Spinal cord (tissue), 10 donors: ENCODE measurements around the gene SCFD2. TPM values are rescaled to one million over a fixed set of nuclear protein-coding genes. Genes with fewer than 3 reads are reported as not detected.
A peak's percentile ranks its signal among the peaks of the same experiment; 100 is the strongest.

ENCODE experiments used
- DNase-seq, 6 donors: peaks; one replicate each; pipeline versions ENCODE4 v3.0.0 to v3.0.0-alpha.2; 2013 to 2015; ENCODE audit warnings: low spot score in 6 of 6, low read depth in 4 of 6
- H3K27ac ChIP-seq: one replicate; pipeline ENCODE4 v1.5.1; 2013; ENCODE audit warnings: low read depth, low read length, control low read depth
- H3K27me3 ChIP-seq: one replicate; pipeline ENCODE4 v1.6.1; 2013; ENCODE audit warnings: low read length; ENCODE audit not compliant: control insufficient read depth, insufficient read depth
- H3K36me3 ChIP-seq: one replicate; pipeline ENCODE4 v1.6.1; 2013; ENCODE audit warnings: low read length; ENCODE audit not compliant: control insufficient read depth, insufficient read depth
- H3K4me1 ChIP-seq: one replicate; pipeline ENCODE4 v1.6.1; 2013; ENCODE audit warnings: low read length; ENCODE audit not compliant: control insufficient read depth, insufficient read depth
- H3K4me3 ChIP-seq: one replicate; pipeline ENCODE4 v1.5.1; 2013; ENCODE audit warnings: low read depth, low read length, control low read depth
- H3K9me3 ChIP-seq: one replicate; pipeline ENCODE4 v1.6.1; 2013; ENCODE audit warnings: low read length; ENCODE audit not compliant: control insufficient read depth, insufficient read depth
- WGBS: methylation state at CpG from one replicate; pipeline ENCODE4 v1.1.5; 2013; ENCODE audit warnings: missing lambda C conversion rate; ENCODE audit not compliant: insufficient coverage; 5-methylcytosine and 5-hydroxymethylcytosine counted together
- polyA plus RNA-seq, 2 donors: library from polyadenylated mRNA; unstranded; fragments of 120-200 nt; gene quantifications; one replicate each; pipeline ENCODE4 v1.2.1, GENCODE V29; 2013; ENCODE audit not compliant: insufficient read length in 2 of 2
- total RNA-seq, 2 donors: library from RNA; depleted of rRNA in 1 of 2; stranded (reverse); fragments of 120-200 nt in 1 of 2; fragments of >200 nt in 1 of 2; gene quantifications; one replicate each; pipeline versions ENCODE4 v1.2.3 to v1.2.4, GENCODE V29; 2013 to 2014
- donor health status: healthy.

The SCFD2 gene
- total and polyA plus RNA-seq, 4 donors, result 15.6 to 19.5 (median 17.7) TPM

- Histone ChIP-seq H3K4me3 (no peak overlapping the region), H3K36me3 (no peaks in the 10 kb centered on the region), H3K27ac (no peak overlapping the region), H3K4me1 (no peaks in the 10 kb centered on the region), H3K9me3 (peaks cover 3% of the 10 kb centered on the region), H3K27me3 (no peaks in the 10 kb centered on the region)
- WGBS, result no CpG with 5 or more reads among the region's 1 CpG
- no peak for DNase-seq
These were observed 475.4 kb downstream of the SCFD2 start for GRCh38 chr4:52890521-52890791.

DNA sequence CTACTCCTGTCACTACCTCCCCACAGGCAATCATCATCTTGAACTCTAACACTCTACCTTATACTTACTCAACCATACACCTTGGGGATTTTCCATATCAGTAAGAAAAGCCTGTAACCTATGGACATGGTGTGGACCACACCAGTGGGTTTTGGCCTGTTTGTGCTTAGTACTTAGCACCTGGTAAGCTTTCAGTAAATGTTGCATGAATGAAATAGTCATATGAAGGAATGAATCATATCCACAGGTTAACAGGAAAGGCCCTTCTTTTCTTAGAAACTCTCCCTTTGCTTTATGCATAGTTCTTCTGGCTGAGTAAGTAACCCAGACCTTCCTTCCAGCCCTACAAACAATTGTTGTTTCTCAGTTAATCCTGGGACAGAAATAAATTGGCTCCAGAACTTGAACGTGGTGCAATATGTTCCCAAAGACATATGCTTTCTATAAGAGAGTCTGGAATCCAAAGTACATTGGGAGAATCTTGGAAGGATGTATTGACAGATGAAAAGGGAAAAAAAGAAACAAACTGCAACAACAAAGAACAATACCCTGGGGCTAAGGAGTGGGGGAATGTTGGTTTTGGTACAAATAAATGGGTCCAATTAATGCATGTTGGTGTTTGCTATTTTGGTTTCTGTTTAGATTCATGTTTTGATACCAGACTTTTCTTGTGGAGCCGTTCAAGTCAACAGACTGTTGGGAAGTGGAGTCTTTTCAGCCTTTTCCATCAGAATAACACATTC lies 475.9 kb downstream of the SCFD2 start:
- Histone ChIP-seq H3K36me3 (no peaks in the 10 kb centered on the region), H3K4me3 (no peak overlapping the region), H3K27ac (no peak overlapping the region), H3K9me3 (peaks cover 3% of the 10 kb centered on the region), H3K27me3 (no peaks in the 10 kb centered on the region), H3K4me1 (no peaks in the 10 kb centered on the region)
- WGBS, result no CpG with 5 or more reads among the region's 2 CpGs
- peak in 1 of 6 donors; percentile 50 for DNase-seq

DNA sequence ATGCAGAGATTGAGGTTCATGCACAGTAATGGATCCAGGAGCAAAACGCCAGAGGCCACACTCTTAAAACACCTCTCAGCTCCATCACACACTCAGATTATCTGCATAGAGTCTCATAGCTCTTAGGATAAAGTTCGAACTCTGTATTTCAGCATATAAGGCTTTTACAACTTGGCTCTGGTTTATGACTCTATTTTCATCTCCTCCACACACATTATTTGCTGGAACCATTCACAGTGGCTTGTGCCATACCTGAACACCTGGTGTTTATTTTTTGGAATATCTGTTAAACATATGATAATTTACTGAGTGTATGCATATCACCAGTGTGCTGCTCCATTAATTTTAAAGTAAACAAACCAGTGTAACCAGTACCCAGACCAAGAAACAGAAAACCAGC lies 476.5 kb downstream of the SCFD2 start:
- Histone ChIP-seq H3K4me1 (no peaks in the 10 kb centered on the region), H3K9me3 (peaks cover 3% of the 10 kb centered on the region), H3K36me3 (no peaks in the 10 kb centered on the region), H3K27ac (no peak overlapping the region), H3K4me3 (no peak overlapping the region), H3K27me3 (no peaks in the 10 kb centered on the region)
- 83% methylated on average over 2 of the region's 2 CpGs for WGBS
- DNase-seq, result no peak

DNA sequence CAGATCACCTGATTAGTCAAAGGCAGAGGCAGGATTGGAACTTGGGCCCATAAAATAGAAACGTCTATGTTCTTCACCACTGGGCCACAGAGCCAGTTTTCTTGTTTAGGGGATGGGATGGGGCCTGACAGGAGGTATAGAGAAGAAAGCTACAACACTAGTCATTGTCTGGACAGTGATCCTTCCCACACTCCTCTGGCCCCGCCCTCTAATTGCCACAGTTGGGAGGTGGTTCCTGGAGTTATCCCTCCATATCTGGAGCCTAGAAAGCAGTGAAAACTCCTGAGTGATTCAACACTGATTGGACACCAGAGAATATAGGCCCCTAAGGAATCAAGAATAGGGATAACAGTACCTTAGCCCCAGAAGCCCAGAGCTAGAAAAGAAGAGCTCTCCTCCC lies 480.9 kb downstream of the SCFD2 start:
- Histone ChIP-seq H3K4me1 (no peaks in the 10 kb centered on the region), H3K9me3 (peaks cover 3% of the 10 kb centered on the region), H3K27me3 (no peaks in the 10 kb centered on the region), H3K27ac (no peak overlapping the region), H3K36me3 (no peaks in the 10 kb centered on the region), H3K4me3 (no peak overlapping the region)
- DNase-seq, result no peak
- 100% methylated on average over 1 of the region's 2 CpGs for WGBS

DNA sequence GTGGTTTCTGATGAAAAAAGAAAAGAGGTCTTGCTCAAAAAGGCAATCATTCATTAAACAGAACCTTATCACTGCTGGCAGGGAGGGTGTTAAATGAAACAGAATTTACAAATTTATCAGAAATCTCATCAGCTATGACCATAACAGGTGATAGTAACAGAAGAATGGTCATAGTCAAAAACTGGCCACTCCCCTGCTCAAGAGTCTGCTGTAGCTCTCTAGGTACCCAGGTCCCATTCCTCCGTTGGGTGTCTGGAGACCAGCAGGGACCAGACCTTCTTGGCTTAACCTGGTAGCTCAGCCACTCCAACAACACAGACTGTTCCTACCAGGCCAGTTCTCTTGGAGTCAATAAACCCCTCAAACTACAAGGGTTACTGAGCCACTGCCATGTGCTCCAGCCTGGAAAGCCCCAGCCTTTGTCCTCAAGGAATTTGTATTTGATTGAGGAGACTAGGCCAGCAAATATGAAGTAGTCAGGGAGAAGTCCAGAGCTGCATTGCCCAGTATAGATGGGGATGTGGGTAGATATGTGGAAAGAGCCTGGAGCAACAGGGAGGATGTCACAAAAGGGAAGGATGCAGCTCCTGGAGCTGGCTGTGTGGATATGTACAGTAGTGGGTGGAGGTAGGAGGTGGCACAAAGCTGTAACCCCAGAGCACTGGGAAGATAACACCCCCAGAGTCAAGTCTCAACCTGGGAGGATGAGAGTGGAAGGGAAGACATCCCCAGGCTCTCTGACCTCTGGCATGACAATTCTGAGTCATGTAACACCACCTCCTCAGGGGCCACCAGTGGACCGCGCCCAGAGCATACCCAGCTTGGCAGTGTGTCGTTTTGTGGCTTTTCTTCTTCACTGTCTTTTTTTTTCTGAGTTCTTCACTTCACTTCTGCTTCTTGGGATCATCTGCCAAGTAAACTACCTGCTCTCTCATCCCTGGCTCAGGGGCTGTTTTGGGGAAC lies 481.9 kb downstream of the SCFD2 start:
- Histone ChIP-seq H3K4me3 (no peak overlapping the region), H3K4me1 (no peaks in the 10 kb centered on the region), H3K36me3 (no peaks in the 10 kb centered on the region), H3K27me3 (no peaks in the 10 kb centered on the region), H3K9me3 (peaks cover 3% of the 10 kb centered on the region), H3K27ac (no peak overlapping the region)
- DNase-seq, result no peak
- 100% methylated on average over 2 of the region's 4 CpGs for WGBS

DNA sequence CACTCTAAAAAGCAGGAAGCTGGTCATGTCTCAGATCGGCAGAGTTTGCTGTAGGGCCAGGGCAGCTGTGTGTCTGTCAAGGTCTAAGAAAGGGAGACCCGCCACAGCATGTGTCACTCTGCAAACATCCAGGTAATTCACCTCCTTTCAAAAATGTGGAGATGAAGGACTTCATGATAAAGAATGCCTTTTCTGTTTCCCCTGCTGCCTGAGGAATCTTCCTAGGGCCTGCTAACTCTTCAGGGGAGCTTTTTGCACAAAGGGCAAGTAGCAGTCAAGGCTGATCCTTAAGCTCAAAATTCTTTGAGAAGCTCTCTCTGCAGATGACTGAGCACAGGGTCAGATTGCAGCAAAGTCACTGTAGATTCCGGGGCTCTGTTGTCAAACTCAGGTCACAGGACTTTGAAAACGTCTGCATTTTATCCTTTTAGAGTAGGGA lies 482.7 kb downstream of the SCFD2 start:
- Histone ChIP-seq H3K27me3 (no peaks in the 10 kb centered on the region), H3K4me3 (no peak overlapping the region), H3K9me3 (peaks cover 3% of the 10 kb centered on the region), H3K36me3 (no peaks in the 10 kb centered on the region), H3K4me1 (no peaks in the 10 kb centered on the region), H3K27ac (no peak overlapping the region)
- DNase-seq, result no peak
- 41% methylated on average over 3 of the region's 4 CpGs for WGBS

GRCh38 chr4:52880994-52881393 lies 484.9 kb downstream of the SCFD2 start:
- no peak for DNase-seq
- H3K9me3 ChIP-seq, result no peaks in the 10 kb centered on the region

DNA sequence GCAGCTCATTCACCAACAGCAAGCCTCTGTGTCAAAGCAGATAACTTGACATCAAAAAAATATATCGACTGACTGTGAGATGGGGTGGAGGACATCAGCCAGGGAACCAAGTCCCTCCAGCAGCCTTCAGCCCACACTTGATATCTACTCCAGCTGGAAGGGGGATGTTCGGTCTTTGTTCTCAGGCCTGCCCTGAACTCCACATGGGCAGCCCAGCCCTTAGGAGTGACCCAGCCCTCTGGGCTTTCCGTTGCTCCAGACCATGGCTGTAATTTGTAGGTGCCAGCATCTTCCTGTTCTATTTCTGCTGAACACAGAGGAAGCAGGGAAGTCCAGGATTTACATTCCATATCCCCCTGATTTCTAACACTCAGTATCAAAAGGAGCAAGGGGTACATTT lies 486.4 kb downstream of the SCFD2 start:
- H3K27me3 ChIP-seq, result no peaks in the 10 kb centered on the region
- no peaks in the 10 kb centered on the region for H3K4me1 ChIP-seq
- no peaks in the 10 kb centered on the region for H3K36me3 ChIP-seq
- H3K4me3 ChIP-seq, result no peak overlapping the region
- H3K9me3 ChIP-seq, result no peaks in the 10 kb centered on the region
- DNase-seq, result no peak
- WGBS, result 95% methylated on average over 2 of the region's 3 CpGs
- H3K27ac ChIP-seq, result no peak overlapping the region

More at GRCh38 chr4:52880994-52881393, 484.9 kb downstream of the SCFD2 start:
- no CpG with 5 or more reads among the region's 1 CpG for WGBS
- Histone ChIP-seq H3K27me3 (no peaks in the 10 kb centered on the region), H3K27ac (no peak overlapping the region), H3K4me1 (no peaks in the 10 kb centered on the region), H3K36me3 (no peaks in the 10 kb centered on the region), H3K4me3 (no peak overlapping the region)

GRCh38 chr4:52877694-52878093 lies 488.2 kb downstream of the SCFD2 start:
- WGBS, result 77% methylated on average over 5 of the region's 6 CpGs
- H3K4me1 ChIP-seq, result peaks cover 6% of the 10 kb centered on the region
- no peaks in the 10 kb centered on the region for H3K36me3 ChIP-seq
- H3K27ac ChIP-seq, result no peak overlapping the region
- H3K9me3 ChIP-seq, result no peaks in the 10 kb centered on the region
- H3K27me3 ChIP-seq, result no peaks in the 10 kb centered on the region
- DNase-seq, result no peak
- H3K4me3 ChIP-seq, result no peak overlapping the region
